Measurements from ENCODE around the gene RAB27A.
"Not testable (repeated sequence)": the region's sequence is repeated elsewhere in the genome, so short reads cannot be mapped to it uniquely, and the experiment has no call there.

The RAB27A gene

DNA sequence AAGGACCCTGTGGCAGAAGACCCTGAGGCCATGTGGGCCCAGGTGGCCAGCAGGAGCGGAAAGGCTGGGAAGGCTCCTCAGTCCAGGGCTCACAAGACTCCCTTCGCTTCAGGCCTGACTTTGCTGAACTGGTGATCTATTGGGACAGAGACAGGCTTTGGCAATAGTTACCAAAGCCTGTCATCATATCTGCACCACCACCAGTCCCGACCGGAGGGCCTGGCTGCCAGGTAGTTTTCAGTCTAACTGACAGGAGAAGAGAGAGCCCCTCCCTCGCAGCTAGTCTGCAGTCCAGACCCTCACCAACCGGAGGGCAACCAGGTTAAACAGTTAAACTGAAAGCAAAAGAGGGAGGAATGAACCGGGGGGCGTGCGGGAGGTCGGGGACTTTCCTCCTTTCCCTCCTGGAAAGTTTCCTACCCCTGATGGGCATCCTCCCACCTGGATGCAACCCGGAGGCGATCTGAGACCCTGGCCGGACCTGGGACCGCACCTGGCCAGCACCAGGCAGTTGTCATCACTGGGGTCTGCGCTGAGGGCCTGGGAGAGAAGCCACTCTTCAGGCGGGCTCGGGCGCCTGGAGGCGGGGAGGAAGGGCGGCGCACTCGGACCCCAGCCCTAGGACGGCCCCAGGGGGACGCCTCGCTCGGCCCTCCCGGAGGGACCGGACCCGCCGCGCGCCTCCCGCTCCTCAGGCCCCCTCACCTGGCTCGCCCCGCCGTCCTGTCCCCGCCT lies 435 bp downstream of the RAB27A start:
- peak overlapping the region; percentile 84 for H3K4me3 ChIP-seq (ENCODE audit: control insufficient read depth, low read depth, low read length)
- TF ChIP-seq, protein P1, sequence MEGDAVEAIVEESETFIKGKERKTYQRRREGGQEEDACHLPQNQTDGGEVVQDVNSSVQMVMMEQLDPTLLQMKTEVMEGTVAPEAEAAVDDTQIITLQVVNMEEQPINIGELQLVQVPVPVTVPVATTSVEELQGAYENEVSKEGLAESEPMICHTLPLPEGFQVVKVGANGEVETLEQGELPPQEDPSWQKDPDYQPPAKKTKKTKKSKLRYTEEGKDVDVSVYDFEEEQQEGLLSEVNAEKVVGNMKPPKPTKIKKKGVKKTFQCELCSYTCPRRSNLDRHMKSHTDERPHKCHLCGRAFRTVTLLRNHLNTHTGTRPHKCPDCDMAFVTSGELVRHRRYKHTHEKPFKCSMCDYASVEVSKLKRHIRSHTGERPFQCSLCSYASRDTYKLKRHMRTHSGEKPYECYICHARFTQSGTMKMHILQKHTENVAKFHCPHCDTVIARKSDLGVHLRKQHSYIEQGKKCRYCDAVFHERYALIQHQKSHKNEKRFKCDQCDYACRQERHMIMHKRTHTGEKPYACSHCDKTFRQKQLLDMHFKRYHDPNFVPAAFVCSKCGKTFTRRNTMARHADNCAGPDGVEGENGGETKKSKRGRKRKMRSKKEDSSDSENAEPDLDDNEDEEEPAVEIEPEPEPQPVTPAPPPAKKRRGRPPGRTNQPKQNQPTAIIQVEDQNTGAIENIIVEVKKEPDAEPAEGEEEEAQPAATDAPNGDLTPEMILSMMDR (conservative IDR thresholded peaks at IDR 0.05; ENCODE audit: control insufficient read depth, insufficient read depth, low read depth, low read length) = no peak
- DNase-seq (ENCODE audit: low read depth) = peak; percentile 54

DNA sequence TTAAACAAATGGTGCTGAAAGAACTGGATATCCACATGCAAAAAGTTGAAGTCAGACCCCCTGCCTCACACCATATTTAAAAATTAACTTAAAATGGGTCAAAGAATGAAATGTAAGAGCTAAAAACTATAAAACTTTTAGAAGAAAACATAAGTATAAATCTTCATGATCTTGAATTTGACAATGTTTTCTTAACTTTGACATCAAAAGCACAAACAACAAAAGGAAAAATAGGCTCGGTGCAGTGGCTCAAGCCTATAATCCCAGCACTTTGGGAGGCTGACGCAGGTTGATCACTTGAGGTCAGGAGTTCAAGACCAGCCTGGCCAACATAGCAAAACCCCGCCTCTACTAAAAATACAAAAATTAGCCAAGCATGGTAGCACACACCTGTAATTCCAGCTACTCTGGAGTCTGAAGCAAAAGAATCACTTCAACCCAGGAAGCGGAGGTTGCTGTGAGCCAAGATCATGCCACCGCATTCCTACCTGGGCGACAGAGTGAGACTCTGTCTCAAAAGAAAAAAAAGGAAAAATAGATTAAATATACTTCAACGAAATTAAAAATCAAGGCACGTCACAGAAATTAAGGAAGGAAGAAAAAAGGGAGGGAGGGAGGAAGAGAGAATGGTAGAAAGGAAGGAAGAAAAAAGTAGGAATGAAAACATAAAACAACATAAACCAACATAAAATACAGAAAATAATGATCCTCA lies 1.5 kb downstream of the RAB27A start:
- peak overlapping the region; percentile 84 for H3K4me3 ChIP-seq (ENCODE audit: control insufficient read depth, low read depth, low read length)
- no peak for DNase-seq (ENCODE audit: low read depth)
- TF ChIP-seq, protein P1 (conservative IDR thresholded peaks at IDR 0.05; ENCODE audit: control insufficient read depth, insufficient read depth, low read depth, low read length) = no peak

DNA sequence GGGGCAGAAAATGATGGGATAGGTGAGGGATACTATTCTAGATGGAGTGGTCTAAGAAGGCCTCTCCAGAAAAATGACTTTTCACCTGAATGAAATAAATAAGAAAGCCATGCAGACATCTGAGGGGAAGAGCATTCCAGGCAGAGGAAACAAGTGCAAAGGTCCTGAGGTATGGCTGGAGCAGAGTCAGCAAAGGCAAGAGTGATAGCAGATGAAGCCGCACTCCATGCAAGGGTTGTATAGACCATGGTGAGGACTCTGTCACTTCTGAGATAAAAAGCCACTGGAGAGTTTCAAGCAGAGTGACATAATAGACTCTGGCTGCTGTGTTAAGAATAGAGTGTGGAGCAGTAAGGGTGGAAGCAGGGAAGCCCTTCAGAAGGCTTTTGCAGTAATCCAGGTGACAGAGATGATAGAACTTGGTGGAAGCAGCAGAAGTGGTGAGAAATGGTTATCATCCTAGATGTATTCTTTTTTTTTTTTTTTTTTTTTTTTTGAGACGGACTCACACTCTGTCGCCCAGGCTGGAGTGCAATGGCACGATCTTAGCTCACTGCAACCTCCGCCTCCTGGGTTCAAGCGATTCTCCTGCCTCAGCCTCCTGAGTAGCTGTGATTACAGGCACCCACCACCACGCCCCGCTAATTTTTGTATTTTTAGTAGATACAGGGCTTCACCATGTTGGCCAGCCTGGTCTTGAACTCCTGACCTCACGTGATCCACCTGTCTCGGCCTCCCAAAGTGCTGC lies 3.0 kb downstream of the RAB27A start:
- not testable (repeated sequence) for H3K4me3 ChIP-seq (ENCODE audit: control insufficient read depth, low read depth, low read length); DNase-seq (ENCODE audit: low read depth)

DNA sequence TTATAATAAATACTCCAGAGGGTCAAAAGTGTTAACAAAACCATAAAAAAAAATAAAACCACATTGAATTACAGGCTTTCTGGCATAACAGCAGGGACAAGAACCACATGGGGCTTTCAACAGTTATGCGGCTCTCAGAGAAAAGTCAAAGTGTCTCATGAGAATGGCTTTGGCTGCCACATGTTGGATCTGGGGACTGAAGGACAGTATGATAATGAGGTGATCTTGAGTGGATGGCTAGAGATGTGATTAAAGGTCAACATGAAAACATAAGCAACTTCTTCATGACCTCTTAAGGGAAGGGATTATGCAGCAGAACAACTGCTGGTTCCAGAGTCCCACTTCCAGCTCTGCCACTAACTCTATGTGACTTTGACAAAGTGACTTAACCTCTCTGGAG lies 5.2 kb downstream of the RAB27A start:
- no peak overlapping the region for H3K4me3 ChIP-seq (ENCODE audit: control insufficient read depth, low read depth, low read length)
- no peak for DNase-seq (ENCODE audit: low read depth)
- TF ChIP-seq, protein P1 (conservative IDR thresholded peaks at IDR 0.05; ENCODE audit: control insufficient read depth, insufficient read depth, low read depth, low read length) = no peak

DNA sequence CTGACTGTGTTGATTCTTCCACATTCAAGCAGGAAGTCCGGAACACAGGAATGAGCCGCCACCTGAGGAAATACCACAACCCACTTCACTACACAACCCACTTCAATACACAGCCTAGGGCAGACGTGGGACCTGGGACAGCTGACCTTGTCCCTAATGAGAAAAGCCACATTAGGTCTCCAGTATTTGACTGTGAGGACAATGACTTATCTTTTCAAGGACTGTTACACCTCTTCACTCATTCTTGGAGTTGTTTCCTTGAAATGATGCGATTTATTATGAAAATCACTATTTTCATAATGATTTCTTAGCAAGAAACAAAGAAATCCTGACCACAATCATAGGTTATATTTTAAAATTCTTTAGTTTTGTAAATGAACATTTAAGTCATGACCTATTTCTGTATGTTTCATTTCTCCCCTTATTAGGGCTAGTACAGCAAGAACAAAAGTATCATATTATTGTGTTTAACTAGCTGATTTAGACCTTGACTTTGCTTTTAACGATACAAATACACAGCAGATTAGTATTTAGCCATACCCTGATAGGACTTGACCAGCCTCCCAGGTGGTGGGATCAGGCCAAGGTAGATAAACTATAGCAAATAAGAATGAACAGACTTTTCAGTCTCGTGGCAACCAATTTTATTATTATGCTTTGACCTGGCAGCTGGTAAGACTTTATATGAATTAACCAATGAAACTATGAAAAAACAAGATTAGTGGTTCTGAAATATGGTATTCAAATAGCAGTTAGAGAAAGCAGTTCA lies 6.0 kb downstream of the RAB27A start:
- TF ChIP-seq, protein P1 (conservative IDR thresholded peaks at IDR 0.05; ENCODE audit: control insufficient read depth, insufficient read depth, low read depth, low read length) = no peak
- DNase-seq (ENCODE audit: low read depth) = no peak
- H3K4me3 ChIP-seq (ENCODE audit: control insufficient read depth, low read depth, low read length) = no peak overlapping the region

DNA sequence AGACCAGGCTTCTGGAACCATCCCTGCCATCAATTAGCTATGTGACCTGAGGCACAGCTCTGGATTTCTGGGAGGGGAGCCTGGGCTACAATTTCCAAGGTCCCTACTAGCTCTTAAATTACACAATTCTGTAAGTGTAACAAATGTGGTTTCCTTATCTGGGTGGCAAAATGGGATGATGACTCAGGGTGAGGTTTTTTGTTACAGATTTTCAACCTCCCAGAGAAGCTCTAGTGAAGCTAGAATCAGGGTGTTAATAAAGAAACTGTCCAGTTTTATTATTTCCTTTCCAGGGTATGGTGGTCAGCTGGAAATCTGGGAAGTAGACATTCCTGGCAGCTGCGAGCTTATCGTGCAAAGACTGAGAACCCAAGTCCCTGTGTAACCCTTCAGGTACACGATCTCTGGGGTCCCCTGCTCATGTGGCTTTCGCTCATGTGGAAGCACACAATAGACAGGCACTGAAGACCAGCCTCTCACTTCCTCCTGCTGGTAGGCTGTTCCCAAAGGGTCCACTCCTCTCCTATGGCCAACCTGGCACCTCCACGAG lies 7.3 kb downstream of the RAB27A start:
- TF ChIP-seq, protein P1 (conservative IDR thresholded peaks at IDR 0.05; ENCODE audit: control insufficient read depth, insufficient read depth, low read depth, low read length) = no peak
- H3K4me3 ChIP-seq (ENCODE audit: control insufficient read depth, low read depth, low read length) = no peak overlapping the region
- peak; percentile 80 for DNase-seq (ENCODE audit: low read depth)
